ENCODE measurements around the gene TMEM168.

TMEM168 gene

GRCh38 chr7:112759905-112760304 is 30.3 kb downstream of the TMEM168 start:
- TF ChIP-seq CTCF (IDR thresholded peaks at IDR 0.05; ENCODE audit: low read depth, low read length): no peak
- H3K4me3 ChIP-seq (ENCODE audit: low read depth, low read length): no peak overlapping the region
- no peak for DNase-seq

GRCh38 chr7:112757337-112757736 is 32.9 kb downstream of the TMEM168 start:
- Histone ChIP-seq H3K4me3 (ENCODE audit: low read depth, low read length) (no peak overlapping the region), H3K36me3 (no peaks in the 10 kb centered on the region), H3K27me3 (no peaks in the 10 kb centered on the region; the same call in 1 of the 2 replicates), H3K9me3 (no peaks in the 10 kb centered on the region), H3K4me1 (no peaks in the 10 kb centered on the region)
- DNase-seq: no peak
- no peak for TF ChIP-seq CTCF (IDR thresholded peaks at IDR 0.05; ENCODE audit: low read depth, low read length)

More at GRCh38 chr7:112759905-112760304, 30.3 kb downstream of the TMEM168 start:
- H3K9me3 ChIP-seq: no peaks in the 10 kb centered on the region
- H3K4me1 ChIP-seq: no peaks in the 10 kb centered on the region
- no peaks in the 10 kb centered on the region for H3K27me3 ChIP-seq
- H3K36me3 ChIP-seq: no peaks in the 10 kb centered on the region

GRCh38 chr7:112753298-112753697 is 36.9 kb downstream of the TMEM168 start:
- no peak for DNase-seq
- no peaks in the 10 kb centered on the region for H3K36me3 ChIP-seq
- H3K4me3 ChIP-seq (ENCODE audit: low read depth, low read length): no peak overlapping the region
- H3K27me3 ChIP-seq: peaks cover 10% of the 10 kb centered on the region
- H3K4me1 ChIP-seq: no peaks in the 10 kb centered on the region
- H3K9me3 ChIP-seq: no peaks in the 10 kb centered on the region
- TF ChIP-seq CTCF (IDR thresholded peaks at IDR 0.05; ENCODE audit: low read depth, low read length): no peak

- DNase-seq: no peak
- TF ChIP-seq CTCF (IDR thresholded peaks at IDR 0.05; ENCODE audit: low read depth, low read length): no peak
- Histone ChIP-seq H3K4me3 (ENCODE audit: low read depth, low read length) (no peak overlapping the region), H3K36me3 (no peaks in the 10 kb centered on the region), H3K4me1 (no peaks in the 10 kb centered on the region), H3K9me3 (no peaks in the 10 kb centered on the region), H3K27me3 (peaks cover 10% of the 10 kb centered on the region)
Observed at GRCh38 chr7:112752576-112752975, 37.6 kb downstream of the TMEM168 start.

- DNase-seq: no peak
- no peaks in the 10 kb centered on the region for H3K9me3 ChIP-seq
- no peaks in the 10 kb centered on the region for H3K4me1 ChIP-seq
- H3K27me3 ChIP-seq: peaks cover 10% of the 10 kb centered on the region
- H3K4me3 ChIP-seq (ENCODE audit: low read depth, low read length): no peak overlapping the region
- TF ChIP-seq CTCF (IDR thresholded peaks at IDR 0.05; ENCODE audit: low read depth, low read length): peak; percentile 48
- H3K36me3 ChIP-seq: no peaks in the 10 kb centered on the region
Observed at GRCh38 chr7:112749775-112750174, 40.4 kb downstream of the TMEM168 start.

GRCh38 chr7:112748381-112748780 is 41.8 kb downstream of the TMEM168 start:
- Histone ChIP-seq H3K27me3 (peaks cover 10% of the 10 kb centered on the region), H3K4me1 (no peaks in the 10 kb centered on the region), H3K9me3 (no peaks in the 10 kb centered on the region), H3K4me3 (ENCODE audit: low read depth, low read length) (no peak overlapping the region), H3K36me3 (no peaks in the 10 kb centered on the region)
- no peak for TF ChIP-seq CTCF (IDR thresholded peaks at IDR 0.05; ENCODE audit: low read depth, low read length)
- DNase-seq: no peak
